OCI-LY3 (cell line): ENCODE measurements around the gene IRGC.

Experiments
- H2AFZ ChIP-seq: fragments of 200-600, 300-600 bp; shearing (Covaris generic); 2 replicates; pipeline ENCODE4 v1.6.0; 2014; ENCODE audit warnings: antibody characterized with exemption, low read depth, low read length
- H3K27ac ChIP-seq: fragments of 200-600, 300-600 bp; sonication (generic); 2 replicates; pipeline ENCODE4 v1.5.1; 2014; ENCODE audit warnings: mild to moderate bottlenecking, low read length, moderate library complexity, mixed read lengths
- H3K27me3 ChIP-seq: fragments of 200-600, 300-600 bp; sonication (generic); 2 replicates; pipeline ENCODE4 v1.6.1; 2014; ENCODE audit warnings: low read depth, low read length, mixed read lengths
- H3K36me3 ChIP-seq: fragments of 200-600, 300-600 bp; sonication (generic); replicated peaks from 2 replicates; pipeline ENCODE3; 2014; ENCODE audit warnings: low read depth, low read length, mixed read lengths
- H3K4me1 ChIP-seq: fragments of 300-600, 200-600 bp; sonication (generic); 2 replicates; pipeline ENCODE4 v1.6.1; 2014; ENCODE audit warnings: low read length, mixed read lengths
- H3K4me2 ChIP-seq: fragments of 200-600, 300-600 bp; sonication (generic); 2 replicates; pipeline ENCODE4 v1.6.1; 2014; ENCODE audit warnings: low read length, mixed read lengths
- H3K4me3 ChIP-seq: fragments of 300-600, 200-600 bp; sonication (generic); 2 replicates; pipeline ENCODE4 v1.5.1; 2014; ENCODE audit warnings: antibody characterized with exemption, mild to moderate bottlenecking, low read length, moderate library complexity
- H3K79me2 ChIP-seq: fragments of 300-600, 200-600 bp; shearing (Covaris generic); 2 replicates; pipeline ENCODE4 v1.6.1; 2014; ENCODE audit warnings: mild to moderate bottlenecking, low read length, mixed read lengths
- H3K9ac ChIP-seq: fragments of 300-600, 200-600 bp; shearing (Covaris generic); 2 replicates; pipeline ENCODE4 v1.6.0; 2014; ENCODE audit warnings: mild to moderate bottlenecking, low read length, moderate library complexity
- H3K9me3 ChIP-seq: fragments of 200-600, 300-600 bp; shearing (Covaris generic); 2 replicates; pipeline ENCODE4 v1.6.1; 2014; ENCODE audit warnings: low read length, mixed read lengths; ENCODE audit not compliant: insufficient read depth
- H4K20me1 ChIP-seq: fragments of 200-600, 300-600 bp; sonication (generic); 2 replicates; pipeline ENCODE4 v1.6.1; 2016; ENCODE audit warnings: low read length, mixed read lengths; ENCODE audit not compliant: insufficient read depth
- CTCF ChIP-seq: fragments of 200-600, 300-600 bp; sonication (generic); IDR thresholded peaks from 2 replicates; pipeline ENCODE4 v1.5.1; 2014; ENCODE audit warnings: antibody characterized with exemption, low read length, low read depth
- EZH2phosphoT487 ChIP-seq: fragments of 200-600 bp; shearing (Covaris generic); IDR thresholded peaks from 2 replicates; pipeline ENCODE4 v1.6.1; 2018; ENCODE audit warnings: antibody characterized with exemption, mixed run types, low read depth

Gene IRGC

GRCh38 chr19:43765109-43765876 is 49.4 kb downstream of the IRGC start:
- H2AFZ ChIP-seq: no peak overlapping the region
- no peaks in the 10 kb centered on the region for H3K9me3 ChIP-seq
- peak overlapping the region; percentile 59; the same call in 1 of the 2 replicates for H3K4me3 ChIP-seq
- peaks cover 58% of the 10 kb centered on the region for H3K36me3 ChIP-seq
- H4K20me1 ChIP-seq: peaks cover 2% of the 10 kb centered on the region
- H3K27me3 ChIP-seq: no peaks in the 10 kb centered on the region
- H3K27ac ChIP-seq: peak overlapping the region; percentile 97
- H3K9ac ChIP-seq: peak overlapping the region; percentile 93
- H3K4me2 ChIP-seq: peak overlapping the region; percentile 95
- peaks cover 49% of the 10 kb centered on the region for H3K4me1 ChIP-seq
- H3K79me2 ChIP-seq: no peaks in the 10 kb centered on the region; the same call in 1 of the 2 replicates
- TF ChIP-seq CTCF (no peak), EZH2phosphoT487 (peak; percentile 81)

- Histone ChIP-seq H3K9ac (peak overlapping the region; percentile 93), H3K27me3 (no peaks in the 10 kb centered on the region), H3K27ac (peak overlapping the region; percentile 97), H3K4me3 (peak overlapping the region; percentile 35; the same call in 1 of the 2 replicates), H3K9me3 (no peaks in the 10 kb centered on the region), H3K4me1 (peaks cover 49% of the 10 kb centered on the region), H3K36me3 (peaks cover 72% of the 10 kb centered on the region), H2AFZ (no peak overlapping the region), H3K4me2 (peak overlapping the region; percentile 95), H4K20me1 (peaks cover 5% of the 10 kb centered on the region), H3K79me2 (no peaks in the 10 kb centered on the region; the same call in 1 of the 2 replicates)
- TF ChIP-seq EZH2phosphoT487 (no peak), CTCF (no peak)
These were observed 50.8 kb downstream of the IRGC start for GRCh38 chr19:43766755-43767043.

- Histone ChIP-seq H3K36me3 (peaks cover 78% of the 10 kb centered on the region), H2AFZ (no peak overlapping the region), H4K20me1 (peaks cover 11% of the 10 kb centered on the region), H3K79me2 (peaks cover 6% of the 10 kb centered on the region; the same call in 1 of the 2 replicates), H3K27ac (peak overlapping the region; percentile 97), H3K9me3 (no peaks in the 10 kb centered on the region), H3K27me3 (no peaks in the 10 kb centered on the region), H3K4me3 (no peak overlapping the region; the same call in 1 of the 2 replicates), H3K4me2 (peak overlapping the region; percentile 95), H3K9ac (peak overlapping the region; percentile 93; the same call in 1 of the 2 replicates), H3K4me1 (peaks cover 49% of the 10 kb centered on the region)
- TF ChIP-seq EZH2phosphoT487 (no peak), CTCF (no peak)
These were observed 51.4 kb downstream of the IRGC start for GRCh38 chr19:43767316-43767715.

GRCh38 chr19:43767818-43768217 is 51.9 kb downstream of the IRGC start:
- no peak overlapping the region for H3K4me3 ChIP-seq
- peak overlapping the region; percentile 97; the same call in 1 of the 2 replicates for H3K27ac ChIP-seq
- H3K4me1 ChIP-seq: peaks cover 49% of the 10 kb centered on the region
- H2AFZ ChIP-seq: no peak overlapping the region
- no peaks in the 10 kb centered on the region for H3K27me3 ChIP-seq
- H3K9ac ChIP-seq: no peak overlapping the region
- peaks cover 16% of the 10 kb centered on the region for H4K20me1 ChIP-seq
- no peak overlapping the region for H3K4me2 ChIP-seq
- TF ChIP-seq EZH2phosphoT487: no peak
- TF ChIP-seq CTCF: no peak
- H3K36me3 ChIP-seq: peaks cover 82% of the 10 kb centered on the region
- no peaks in the 10 kb centered on the region for H3K9me3 ChIP-seq
- H3K79me2 ChIP-seq: peaks cover 10% of the 10 kb centered on the region; the same call in 1 of the 2 replicates
